DMS114 treated with DMSO at 0.1 percent for 48 hours (cell line): ENCODE measurements around the gene DEDD2.
A peak's percentile ranks its signal among the peaks of the same experiment; 100 is the strongest.

Source experiments
- DNase-seq: peaks from one replicate; lab custom pipeline; 2025; ENCODE audit not compliant: unreplicated experiment; lab: John Stamatoyannopoulos, UW

The DEDD2 gene

GRCh38 chr19:42229301-42229854, 11.9 kb upstream of the DEDD2 start:
- no peak for DNase-seq

- no peak for DNase-seq
Measured at GRCh38 chr19:42228641-42229040, 11.2 kb upstream of the DEDD2 start.

GRCh38 chr19:42226886-42227285, 9.4 kb upstream of the DEDD2 start:
- no peak for DNase-seq

GRCh38 chr19:42225718-42226292, 8.3 kb upstream of the DEDD2 start:
- DNase-seq, result no peak

GRCh38 chr19:42224940-42225717, 7.7 kb upstream of the DEDD2 start:
- DNase-seq, result no peak

GRCh38 chr19:42220751-42221097, 3.2 kb upstream of the DEDD2 start:
- DNase-seq, result no peak

GRCh38 chr19:42219812-42220750, 2.6 kb upstream of the DEDD2 start, which contains the start of gene ZNF526:
ZNF526 (plus strand) TSS chr19:42220312; CDS start chr19:42224404, 4,092 bp downstream.
- DNase-seq, result peak; percentile 94

- no peak for DNase-seq
Measured at GRCh38 chr19:42216653-42217519, 591 bp downstream of the DEDD2 start.

- DNase-seq, result no peak
Measured at GRCh38 chr19:42214810-42215485, 2.5 kb downstream of the DEDD2 start.

GRCh38 chr19:42212886-42213285, 4.6 kb downstream of the DEDD2 start:
- no peak for DNase-seq

GRCh38 chr19:42208612-42209011, 8.9 kb downstream of the DEDD2 start:
- no peak for DNase-seq

GRCh38 chr19:42207767-42208271, 9.7 kb downstream of the DEDD2 start:
- DNase-seq, result no peak

GRCh38 chr19:42206871-42207755, 10.4 kb downstream of the DEDD2 start:
- DNase-seq, result no peak

- no peak for DNase-seq
Measured at GRCh38 chr19:42204664-42205063, 12.8 kb downstream of the DEDD2 start.

GRCh38 chr19:42203700-42204099, 13.8 kb downstream of the DEDD2 start:
- no peak for DNase-seq

GRCh38 chr19:42202290-42202880, 15.1 kb downstream of the DEDD2 start:
- DNase-seq, result no peak

- no peak for DNase-seq
Measured at GRCh38 chr19:42201489-42202289, 15.8 kb downstream of the DEDD2 start.
